B cell (primary cell): ENCODE data around the gene CTNNA3. TPM values are rescaled to one million over a fixed set of nuclear protein-coding genes. Genes with fewer than 3 reads are reported as not detected.

Experiments used
- ATAC-seq: fragments of 200-7000 bp; cut with Tn5 transposase; one replicate; pipeline ENCODE4 v1.10.0; 2021; ENCODE audit warnings: low read depth, mild to moderate bottlenecking, moderate number of reproducible peaks, moderate library complexity
- CTCF ChIA-PET: fragments of 350-600 bp; sonication (Branson Sonifier 250); formaldehyde crosslinking; loops from one replicate; lab custom pipeline; 2021; ENCODE audit warnings: antibody characterized with exemption, inconsistent platforms; lab: Charles Lee
- POLR2A ChIA-PET: fragments of 350-600 bp; sonication (Branson Sonifier 250); formaldehyde crosslinking; loops from one replicate; lab custom pipeline; 2021; ENCODE audit warnings: antibody characterized with exemption; lab: Charles Lee
- DNase-seq: peaks from one replicate; pipeline ENCODE4 v3.0.0; 2013
- H2AFZ ChIP-seq: 2 replicates; pipeline ENCODE4 v1.6.1; 2012; ENCODE audit warnings: mild to moderate bottlenecking, low read depth, low read length; ENCODE audit not compliant: insufficient read depth, poor library complexity, severe bottlenecking
- H3K27ac ChIP-seq, 2 donors: 1 replicate in 1 of 2; 2 replicates in 1 of 2; pipeline ENCODE4 v1.5.1; 2012 to 2013; ENCODE audit warnings: low read length in 2 of 2, mild to moderate bottlenecking in 2 of 2, moderate library complexity in 1 of 2
- H3K27me3 ChIP-seq, 4 experiments: fragments of 200-600 bp in 1 of 4; sonication (generic) in 1 of 4; replicated peaks in 1 of 4; 1 replicate in 2 of 4; 2 replicates in 2 of 4; pipeline versions ENCODE4 v1.6.1 to v1.7.0; 2013 to 2016; ENCODE audit warnings: low read length in 3 of 4, mild to moderate bottlenecking in 2 of 4, mixed read lengths in 1 of 4, moderate library complexity in 1 of 4; ENCODE audit not compliant: insufficient read depth in 4 of 4, control insufficient read depth in 3 of 4; ENCODE audit errors: control extremely low read depth in 1 of 4
- H3K36me3 ChIP-seq, 2 experiments: replicated peaks in 1 of 2; 1 replicate in 1 of 2; 2 replicates in 1 of 2; pipeline versions ENCODE4 v1.6.1 to v1.7.1; 2013; ENCODE audit warnings: low read length in 1 of 2; ENCODE audit not compliant: insufficient read depth in 2 of 2, control insufficient read depth in 1 of 2; ENCODE audit errors: control extremely low read depth in 1 of 2, extremely low read depth in 1 of 2
- H3K4me1 ChIP-seq, 2 donors: fragments of 200-600 bp in 1 of 2; sonication (generic) in 1 of 2; 1 replicate in 1 of 2; 2 replicates in 1 of 2; pipeline versions ENCODE4 v1.5.1 to v1.6.1; 2013 to 2017; ENCODE audit warnings: low read length in 2 of 2; ENCODE audit not compliant: control insufficient read depth in 2 of 2, insufficient read depth in 2 of 2
- H3K4me2 ChIP-seq: replicated peaks from 2 replicates; pipeline ENCODE3; 2012; ENCODE audit warnings: mild to moderate bottlenecking, low read depth, low read length; ENCODE audit not compliant: poor library complexity, severe bottlenecking
- H3K4me3 ChIP-seq, 5 experiments: fragments of 200-600 bp in 1 of 5; sonication (generic) in 1 of 5; 1 replicate in 3 of 5; 2 replicates in 2 of 5; pipeline versions ENCODE4 v1.5.1 to v1.7.0; 2011 to 2016; ENCODE audit warnings: low read length in 4 of 5, mild to moderate bottlenecking in 4 of 5, low read depth in 2 of 5, control low read depth in 1 of 5, moderate library complexity in 1 of 5; ENCODE audit not compliant: insufficient read depth in 1 of 5; ENCODE audit errors: control extremely low read depth in 1 of 5, extremely low read depth in 1 of 5
- H3K79me2 ChIP-seq: fragments of 200-600 bp; sonication (generic); one replicate; pipeline ENCODE4 v1.6.0; 2016; ENCODE audit warnings: low read length; ENCODE audit not compliant: control insufficient read depth, insufficient read depth
- H3K9ac ChIP-seq: fragments of 200-600 bp; sonication (generic); 2 replicates; pipeline ENCODE4 v1.6.1; 2017; ENCODE audit warnings: mild to moderate bottlenecking, low read length, moderate library complexity
- H3K9me3 ChIP-seq, 3 donors: one replicate each; pipeline versions ENCODE4 v1.6.1 to v1.7.1; 2013; ENCODE audit warnings: low read length in 2 of 3; ENCODE audit not compliant: control insufficient read depth in 2 of 3, insufficient read depth in 1 of 3; ENCODE audit errors: control extremely low read depth in 1 of 3
- H4K20me1 ChIP-seq: 2 replicates; pipeline ENCODE4 v1.6.0; 2012; ENCODE audit warnings: mild to moderate bottlenecking, low read length; ENCODE audit not compliant: insufficient read depth, control insufficient read depth, poor library complexity, severe bottlenecking
- H3K27ac Mint-ChIP-seq: one replicate; pipeline ENCODE4 v1.8.0; 2021; ENCODE audit warnings: mixed read lengths
- H3K27me3 Mint-ChIP-seq: one replicate; pipeline ENCODE4 v1.8.0; 2021; ENCODE audit warnings: mixed read lengths
- H3K4me1 Mint-ChIP-seq: one replicate; pipeline ENCODE4 v1.8.0; 2021; ENCODE audit warnings: mixed read lengths
- H3K4me3 Mint-ChIP-seq: one replicate; pipeline ENCODE4 v1.8.0; 2021; ENCODE audit warnings: mixed read lengths
- H3K9me3 Mint-ChIP-seq: one replicate; pipeline ENCODE4 v1.8.0; 2022; ENCODE audit warnings: mixed read lengths; ENCODE audit not compliant: insufficient read depth
- EZH2 ChIP-seq: IDR thresholded peaks from 2 replicates; pipeline ENCODE4 v1.6.1; 2012; ENCODE audit warnings: borderline replicate concordance, low read depth, mild to moderate bottlenecking, moderate library complexity, low read length; ENCODE audit not compliant: insufficient read depth, poor library complexity, severe bottlenecking
- WGBS: methylation state at CpG from one replicate; pipeline ENCODE4 v1.1.5; 2013; ENCODE audit warnings: missing lambda C conversion rate; ENCODE audit not compliant: insufficient coverage; 5-methylcytosine and 5-hydroxymethylcytosine counted together
- intact Hi-C: fragments of 100-400 bp; cut with micrococcal nuclease; formaldehyde crosslinking; loops from one replicate; pipeline ENCODE4 v1.10.0; 2022
- polyA plus RNA-seq: library from polyadenylated mRNA; depleted of rRNA; stranded (reverse); fragments of >200 nt; gene quantifications from 2 replicates; pipeline ENCODE4 v1.2.3, GENCODE V29; 2012
- total RNA-seq, 2 donors: library from RNA; stranded (reverse); fragments of 120-200 nt in 1 of 2; gene quantifications; 1 replicate in 1 of 2; 2 replicates in 1 of 2; pipeline versions ENCODE4 v1.2.3 to v1.2.4, GENCODE V29; 2013 to 2022
- TF ChIP-seq, protein P1 (sequence below): fragments of 200-600 bp; IDR thresholded peaks from one replicate; pipeline ENCODE4 v1.8.0; 2022; ENCODE audit warnings: antibody characterized with exemption, mild to moderate bottlenecking

CTNNA3 gene
- total and polyA plus RNA-seq, 2 donors (not counting 1 experiment from before 2014, with no cell fraction given): 0.01 TPM; not detected in 1

GRCh38 chr10:67670401-67670800 lies 25.6 kb downstream of the CTNNA3 start:
- no peak overlapping the region for H3K9ac ChIP-seq
- Mint-ChIP-seq H3K27me3 (peaks cover 9% of the 10 kb centered on the region), H3K27ac (no peak overlapping the region), H3K4me3 (no peak overlapping the region), H3K9me3 (peaks cover 2% of the 10 kb centered on the region), H3K4me1 (no peaks in the 10 kb centered on the region)
- ATAC-seq (no peak), DNase-seq (no peak)
- H3K4me3 ChIP-seq: no peak overlapping the region
- H3K4me2 ChIP-seq: no peak overlapping the region
- intact Hi-C loops: no loop called here
- ChIA-PET CTCF (interaction anchor here (1.8 to 3.1 kb wide), 2 partner anchors 28 to 109 kb away, joined by 8 to 9 read pairs; no protein-coding TSS in a partner anchor), POLR2A (no interaction called here)
- no peaks in the 10 kb centered on the region for H3K79me2 ChIP-seq
- H3K36me3 ChIP-seq: no peaks in the 10 kb centered on the region
- H2AFZ ChIP-seq: no peak overlapping the region
- TF ChIP-seq EZH2: no peak
- TF ChIP-seq, protein P1, sequence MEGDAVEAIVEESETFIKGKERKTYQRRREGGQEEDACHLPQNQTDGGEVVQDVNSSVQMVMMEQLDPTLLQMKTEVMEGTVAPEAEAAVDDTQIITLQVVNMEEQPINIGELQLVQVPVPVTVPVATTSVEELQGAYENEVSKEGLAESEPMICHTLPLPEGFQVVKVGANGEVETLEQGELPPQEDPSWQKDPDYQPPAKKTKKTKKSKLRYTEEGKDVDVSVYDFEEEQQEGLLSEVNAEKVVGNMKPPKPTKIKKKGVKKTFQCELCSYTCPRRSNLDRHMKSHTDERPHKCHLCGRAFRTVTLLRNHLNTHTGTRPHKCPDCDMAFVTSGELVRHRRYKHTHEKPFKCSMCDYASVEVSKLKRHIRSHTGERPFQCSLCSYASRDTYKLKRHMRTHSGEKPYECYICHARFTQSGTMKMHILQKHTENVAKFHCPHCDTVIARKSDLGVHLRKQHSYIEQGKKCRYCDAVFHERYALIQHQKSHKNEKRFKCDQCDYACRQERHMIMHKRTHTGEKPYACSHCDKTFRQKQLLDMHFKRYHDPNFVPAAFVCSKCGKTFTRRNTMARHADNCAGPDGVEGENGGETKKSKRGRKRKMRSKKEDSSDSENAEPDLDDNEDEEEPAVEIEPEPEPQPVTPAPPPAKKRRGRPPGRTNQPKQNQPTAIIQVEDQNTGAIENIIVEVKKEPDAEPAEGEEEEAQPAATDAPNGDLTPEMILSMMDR: no peak
- no peaks in the 10 kb centered on the region for H3K4me1 ChIP-seq
- H3K27ac ChIP-seq: no peak overlapping the region
- no peaks in the 10 kb centered on the region for H4K20me1 ChIP-seq
- H3K9me3 ChIP-seq: no peaks in the 10 kb centered on the region
- peaks cover 0 to 3% (median 3%) of the 10 kb centered on the region in 4 experiments for H3K27me3 ChIP-seq

DNA sequence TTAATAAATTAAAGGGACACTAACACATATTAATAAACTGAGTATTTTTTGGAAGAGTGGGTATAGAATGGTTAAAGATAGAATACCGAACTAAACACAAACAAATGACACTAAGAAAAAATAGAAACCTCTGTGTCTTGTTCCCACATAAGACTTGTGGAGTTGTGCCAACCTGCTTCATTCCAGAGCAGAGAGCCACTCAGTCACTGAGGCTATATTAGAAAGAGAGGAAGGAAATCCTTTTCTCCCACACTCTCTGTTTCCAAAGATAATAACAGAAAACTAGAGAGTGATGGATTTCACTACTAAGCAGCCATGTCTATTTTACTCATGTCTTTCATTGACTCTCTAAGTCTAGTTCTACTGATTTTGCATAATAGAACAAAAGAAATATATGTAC lies 26.0 kb downstream of the CTNNA3 start:
- Histone ChIP-seq H4K20me1 (no peaks in the 10 kb centered on the region), H3K4me1 (no peaks in the 10 kb centered on the region), H2AFZ (no peak overlapping the region), H3K4me2 (no peak overlapping the region), H3K27ac (no peak overlapping the region), H3K36me3 (no peaks in the 10 kb centered on the region), H3K27me3 (peaks cover 0 to 3% (median 1%) of the 10 kb centered on the region in 4 experiments), H3K9ac (no peak overlapping the region), H3K4me3 (no peak overlapping the region), H3K9me3 (no peaks in the 10 kb centered on the region), H3K79me2 (no peaks in the 10 kb centered on the region)
- DNase-seq (no peak), ATAC-seq (no peak)
- TF ChIP-seq EZH2: no peak
- TF ChIP-seq, protein P1: no peak
- peaks cover 2% of the 10 kb centered on the region for H3K9me3 Mint-ChIP-seq
- peaks cover 8% of the 10 kb centered on the region for H3K27me3 Mint-ChIP-seq
- intact Hi-C loops: no loop called here
- H3K27ac Mint-ChIP-seq: no peak overlapping the region
- no peak overlapping the region for H3K4me3 Mint-ChIP-seq
- ChIA-PET POLR2A (no interaction called here), CTCF (interaction anchor here (1.8 to 3.1 kb wide), 2 partner anchors 28 to 110 kb away, joined by 8 to 9 read pairs; no protein-coding TSS in a partner anchor)
- H3K4me1 Mint-ChIP-seq: no peaks in the 10 kb centered on the region
- WGBS: no CpG with 5 or more reads among the region's 1 CpG
